K562 (cell line): ENCODE results near the gene LHB.

Source experiments
- KDM1A ChIP-seq, 2 experiments: fragments of 450-650 bp; IDR thresholded peaks; 2 replicates each; pipeline ENCODE4 v1.6.1; 2016; ENCODE audit warnings: mild to moderate bottlenecking in 2 of 2
- POLR2AphosphoS5 ChIP-seq: IDR thresholded peaks from 2 replicates; pipeline ENCODE4 v1.6.1; 2011; ENCODE audit warnings: mild to moderate bottlenecking, low read depth, low read length, moderate library complexity; ENCODE audit not compliant: control insufficient read depth, insufficient read depth
- SNAPC5 ChIP-seq: fragments of 250-450 bp; sonication (Bioruptor Pico); IDR thresholded peaks from 2 replicates; pipeline ENCODE4 v1.8.0; 2021; ENCODE audit warnings: moderate library complexity, mild to moderate bottlenecking, inconsistent platforms
- TAF1 ChIP-seq: IDR thresholded peaks from 2 replicates; pipeline ENCODE4 v1.6.1; 2011; ENCODE audit warnings: mild to moderate bottlenecking, low read length, moderate library complexity; ENCODE audit not compliant: insufficient read depth, control insufficient read depth, severe bottlenecking; ENCODE audit errors: extremely low read depth
- ZFP36 ChIP-seq: fragments of 150-350 bp; IDR thresholded peaks from 2 replicates; pipeline ENCODE4 v1.6.1; 2018; ENCODE audit warnings: low read length, low read depth; ENCODE audit not compliant: partially characterized antibody
- ZNF274 ChIP-seq: IDR thresholded peaks from 2 replicates; pipeline ENCODE4 v1.6.1; 2011; ENCODE audit warnings: low read depth, mild to moderate bottlenecking, low read length, moderate library complexity, borderline replicate concordance

GRCh38 chr19:49004964-49005614 lies 11.8 kb downstream of the LHB start:
- TF ChIP-seq TAF1 (no peak), SNAPC5 (CRISPR knock-in tag) (no peak), ZNF274 (no peak), KDM1A (IDR thresholded peaks at IDR 0.05) (no peak), POLR2AphosphoS5 (no peak), ZFP36 (no peak)
